ENCODE data around the gene BNIP5. TPM values are rescaled to one million over a fixed set of nuclear protein-coding genes. Genes with fewer than 3 reads are reported as not detected.

Gene BNIP5
- total and polyA plus RNA-seq, 2 experiments from 2014 or later: 0.12 TPM; not detected in 1

DNA sequence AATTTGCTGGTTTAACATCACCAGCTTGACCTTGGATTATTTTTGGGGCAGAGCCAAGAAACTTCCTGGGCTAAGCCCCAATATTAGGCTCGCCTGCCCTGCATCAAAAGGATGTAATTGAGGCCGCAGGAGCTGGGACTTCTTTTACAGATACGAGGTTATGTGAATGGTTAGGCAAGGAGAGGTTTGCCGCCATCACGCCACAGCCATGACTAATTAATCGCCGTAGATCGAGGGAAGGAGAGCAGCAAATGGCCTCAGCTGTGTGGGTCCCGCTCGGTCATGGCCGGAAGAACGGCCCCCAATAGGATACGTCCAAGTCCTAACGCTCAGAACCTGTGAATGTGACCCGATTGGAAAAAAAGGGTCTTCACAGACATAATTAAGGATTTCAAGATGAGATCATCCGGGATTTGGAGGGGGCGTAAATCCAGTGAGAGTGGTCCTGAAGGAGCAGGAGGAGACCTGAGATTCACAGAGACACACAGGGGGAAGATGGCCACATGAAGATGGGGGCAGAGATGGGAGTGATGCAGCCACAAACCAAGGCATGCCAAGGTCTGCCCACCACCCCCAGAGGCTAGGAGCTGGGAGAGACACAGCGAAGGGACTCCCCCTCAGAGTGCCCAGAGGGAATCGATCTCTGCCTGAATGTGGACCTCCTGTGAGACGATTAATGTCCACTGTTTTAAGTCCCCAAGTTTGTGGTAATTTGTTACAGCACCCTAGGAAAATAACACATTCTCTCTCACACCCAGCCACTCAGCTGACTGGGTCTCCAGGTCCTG is 10.0 kb upstream of the BNIP5 start:
- Histone ChIP-seq H3K27ac (peak overlapping the region; percentile 56), H3K27me3 (no peaks in the 10 kb centered on the region), H3K4me1 (ENCODE audit: low read depth) (peaks cover 28% of the 10 kb centered on the region), H3K36me3 (no peaks in the 10 kb centered on the region), H3K9me3 (ENCODE audit: low read depth) (no peaks in the 10 kb centered on the region), H3K4me3 (no peak overlapping the region)
- TF ChIP-seq, protein P1, sequence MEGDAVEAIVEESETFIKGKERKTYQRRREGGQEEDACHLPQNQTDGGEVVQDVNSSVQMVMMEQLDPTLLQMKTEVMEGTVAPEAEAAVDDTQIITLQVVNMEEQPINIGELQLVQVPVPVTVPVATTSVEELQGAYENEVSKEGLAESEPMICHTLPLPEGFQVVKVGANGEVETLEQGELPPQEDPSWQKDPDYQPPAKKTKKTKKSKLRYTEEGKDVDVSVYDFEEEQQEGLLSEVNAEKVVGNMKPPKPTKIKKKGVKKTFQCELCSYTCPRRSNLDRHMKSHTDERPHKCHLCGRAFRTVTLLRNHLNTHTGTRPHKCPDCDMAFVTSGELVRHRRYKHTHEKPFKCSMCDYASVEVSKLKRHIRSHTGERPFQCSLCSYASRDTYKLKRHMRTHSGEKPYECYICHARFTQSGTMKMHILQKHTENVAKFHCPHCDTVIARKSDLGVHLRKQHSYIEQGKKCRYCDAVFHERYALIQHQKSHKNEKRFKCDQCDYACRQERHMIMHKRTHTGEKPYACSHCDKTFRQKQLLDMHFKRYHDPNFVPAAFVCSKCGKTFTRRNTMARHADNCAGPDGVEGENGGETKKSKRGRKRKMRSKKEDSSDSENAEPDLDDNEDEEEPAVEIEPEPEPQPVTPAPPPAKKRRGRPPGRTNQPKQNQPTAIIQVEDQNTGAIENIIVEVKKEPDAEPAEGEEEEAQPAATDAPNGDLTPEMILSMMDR (IDR thresholded peaks at IDR 0.05; ENCODE audit: low read depth, low read length): no peak
- no peak for DNase-seq (ENCODE audit: low read depth in 1 of 2, low spot score in 1 of 2)

DNA sequence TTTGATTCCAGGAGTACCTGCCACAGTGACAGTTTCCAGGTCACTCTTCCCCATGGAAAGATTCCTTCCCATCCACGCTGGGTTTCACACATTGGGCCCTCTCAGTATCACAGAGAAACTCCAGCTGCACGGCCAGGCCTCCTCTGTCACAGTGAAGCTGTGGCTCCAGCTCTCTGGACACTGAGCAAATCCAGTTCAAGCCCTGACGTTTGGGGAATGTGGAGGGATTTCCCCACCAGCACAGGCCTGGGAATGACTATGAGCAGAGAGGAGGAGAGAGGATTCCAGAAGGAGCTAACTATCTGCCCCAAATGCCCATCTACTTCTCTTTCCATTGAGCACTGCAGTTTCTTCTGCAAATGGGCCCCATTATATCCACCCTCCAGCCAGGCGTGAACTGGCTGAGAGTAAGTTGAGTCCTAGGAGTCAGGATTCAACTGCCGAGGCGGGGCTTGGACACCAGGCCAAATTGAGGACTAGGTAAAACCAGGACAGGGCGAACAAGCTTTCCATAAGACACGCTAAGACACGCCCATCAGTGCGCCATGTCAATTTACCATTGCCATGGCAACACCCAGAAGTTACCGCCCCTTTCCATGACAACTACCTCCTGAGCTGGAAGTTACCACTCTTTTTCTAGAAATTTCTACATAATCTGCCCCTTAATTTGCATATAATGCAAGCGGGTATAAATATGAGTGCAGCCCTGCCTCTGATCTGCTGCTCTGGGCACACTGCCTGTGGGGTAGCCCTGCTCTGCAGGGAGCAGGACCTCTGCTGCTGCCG is 9.2 kb upstream of the BNIP5 start:
- H3K4me1 ChIP-seq (ENCODE audit: low read depth): peaks cover 24% of the 10 kb centered on the region
- H3K36me3 ChIP-seq: no peaks in the 10 kb centered on the region
- no peak overlapping the region for H3K4me3 ChIP-seq
- H3K27ac ChIP-seq: peak overlapping the region; percentile 88
- peak; percentile 39 to 56 for DNase-seq (ENCODE audit: low read depth in 1 of 2, low spot score in 1 of 2)
- H3K27me3 ChIP-seq: no peaks in the 10 kb centered on the region
- no peaks in the 10 kb centered on the region for H3K9me3 ChIP-seq (ENCODE audit: low read depth)
- TF ChIP-seq, protein P1 (IDR thresholded peaks at IDR 0.05; ENCODE audit: low read depth, low read length): no peak

DNA sequence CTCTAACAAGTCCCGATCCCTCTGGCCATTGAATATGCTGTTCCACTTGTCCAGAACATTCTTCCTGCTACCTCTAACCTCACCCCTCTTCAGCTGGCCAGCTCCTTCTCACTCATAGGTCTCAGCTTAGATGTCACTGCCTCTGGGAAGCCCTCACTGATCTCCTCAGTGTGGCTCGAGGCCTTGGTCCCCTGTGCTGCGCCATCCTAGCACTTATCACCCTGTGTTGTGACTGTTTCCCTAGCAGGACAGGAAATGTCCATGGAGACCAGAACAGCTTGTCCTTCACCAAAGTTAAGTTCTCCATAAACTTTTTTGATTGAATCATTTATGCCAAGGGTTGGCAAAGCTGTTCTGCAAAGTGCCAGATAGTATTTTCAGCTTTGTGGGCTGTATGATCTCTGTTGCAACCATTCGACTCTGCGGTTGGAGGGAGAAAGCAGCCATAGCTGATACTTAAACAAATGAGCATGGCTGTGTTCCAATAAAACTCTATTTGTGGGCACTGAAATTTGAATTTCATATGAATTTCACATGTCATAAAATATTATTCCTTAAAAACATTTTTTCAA is 6.5 kb upstream of the BNIP5 start:
- TF ChIP-seq, protein P1 (IDR thresholded peaks at IDR 0.05; ENCODE audit: low read depth, low read length): no peak

DNA sequence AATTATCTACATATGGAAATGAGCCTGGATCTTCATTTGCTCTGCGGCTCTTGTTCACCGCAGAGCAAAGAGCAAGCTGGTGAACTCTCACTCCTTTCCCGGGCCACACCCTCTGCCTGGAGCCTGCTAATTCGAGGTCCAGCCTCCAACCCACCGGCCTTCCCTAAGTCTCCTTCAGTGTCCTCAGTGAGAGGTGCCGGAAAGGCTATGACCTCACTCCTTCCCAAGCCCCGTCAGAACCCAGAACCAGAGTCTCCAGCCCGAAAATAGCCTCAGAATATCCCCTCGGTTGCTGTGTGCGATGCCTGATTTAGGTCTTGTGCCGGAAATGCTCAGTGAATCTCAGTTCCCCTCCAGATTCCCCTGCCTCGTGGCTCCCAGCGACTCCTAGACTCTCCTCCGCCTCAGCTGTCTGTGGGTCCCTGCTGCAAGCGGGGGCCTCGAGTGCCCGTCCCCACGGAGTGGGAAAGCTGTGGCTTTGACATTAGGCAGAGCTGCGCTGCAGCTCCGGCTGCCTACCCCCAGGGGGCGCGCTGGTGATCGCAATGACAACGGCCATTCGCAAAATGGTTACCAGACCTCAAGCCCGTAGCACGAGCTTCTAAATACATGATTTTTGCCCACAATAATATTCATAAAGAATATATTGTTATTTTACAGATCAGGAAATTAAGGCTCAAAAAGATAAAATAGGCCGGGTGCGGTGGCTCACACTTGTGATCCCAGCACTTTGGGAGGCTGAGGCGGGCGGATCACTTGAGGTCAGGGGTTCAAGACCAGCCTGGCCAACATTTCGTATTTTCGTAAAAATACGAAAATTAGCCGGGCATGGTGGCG is 4.1 kb upstream of the BNIP5 start:
- no peaks in the 10 kb centered on the region for H3K9me3 ChIP-seq (ENCODE audit: low read depth)
- peaks cover 3% of the 10 kb centered on the region for H3K27me3 ChIP-seq
- no peaks in the 10 kb centered on the region for H3K36me3 ChIP-seq
- DNase-seq (ENCODE audit: low read depth in 1 of 2, low spot score in 1 of 2): peak; percentile 78 to 95
- TF ChIP-seq, protein P1 (IDR thresholded peaks at IDR 0.05; ENCODE audit: low read depth, low read length): peak; percentile 99
- no peak overlapping the region for H3K4me3 ChIP-seq
- H3K27ac ChIP-seq: no peak overlapping the region
- peaks cover 7% of the 10 kb centered on the region for H3K4me1 ChIP-seq (ENCODE audit: low read depth)

More for the DNA sequence above, 6.5 kb upstream of the BNIP5 start:
- Histone ChIP-seq H3K27ac (no peak overlapping the region), H3K4me1 (ENCODE audit: low read depth) (peaks cover 20% of the 10 kb centered on the region), H3K27me3 (peaks cover 3% of the 10 kb centered on the region), H3K36me3 (no peaks in the 10 kb centered on the region), H3K4me3 (no peak overlapping the region), H3K9me3 (ENCODE audit: low read depth) (no peaks in the 10 kb centered on the region)
- DNase-seq (ENCODE audit: low read depth in 1 of 2, low spot score in 1 of 2): no peak

DNA sequence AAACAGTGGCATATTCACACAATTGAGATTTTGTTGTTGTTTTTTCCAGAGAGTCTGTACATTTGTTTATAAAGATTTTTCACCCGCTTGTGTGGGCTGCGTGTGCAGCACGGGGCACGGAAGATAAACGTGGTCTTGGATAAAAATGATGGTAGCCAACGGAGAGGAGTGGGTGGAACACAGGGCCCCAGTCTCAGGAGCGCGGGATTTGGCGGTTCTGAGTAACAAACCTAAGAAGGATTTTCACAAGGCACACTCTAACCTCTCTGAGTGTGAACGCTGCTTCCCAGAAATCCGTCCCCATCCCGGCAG is 3.6 kb upstream of the BNIP5 start:
- H3K4me3 ChIP-seq: no peak overlapping the region
- no peak for DNase-seq (ENCODE audit: low read depth in 1 of 2, low spot score in 1 of 2)
- peaks cover 3% of the 10 kb centered on the region for H3K4me1 ChIP-seq (ENCODE audit: low read depth)
- no peaks in the 10 kb centered on the region for H3K36me3 ChIP-seq
- H3K9me3 ChIP-seq (ENCODE audit: low read depth): no peaks in the 10 kb centered on the region
- TF ChIP-seq, protein P1 (IDR thresholded peaks at IDR 0.05; ENCODE audit: low read depth, low read length): no peak
- H3K27me3 ChIP-seq: peaks cover 3% of the 10 kb centered on the region
- no peak overlapping the region for H3K27ac ChIP-seq
